GM23248 (cell line): ENCODE measurements around the gene C22orf39. TPM values are rescaled to one million over a fixed set of nuclear protein-coding genes. Genes with fewer than 3 reads are reported as not detected.
A peak's percentile ranks its signal among the peaks of the same experiment; 100 is the strongest.

Source experiments
- DNase-seq: peaks from one replicate; pipeline ENCODE4 v3.0.0-alpha.2; 2015
- H2AFZ ChIP-seq: fragments of 200-600 bp; sonication (generic); 2 replicates; pipeline ENCODE4 v1.6.1; 2016; ENCODE audit warnings: antibody characterized with exemption
- H3F3A ChIP-seq: fragments of 200-600 bp; sonication (generic); 2 replicates; pipeline ENCODE4 v1.6.1; 2016; ENCODE audit warnings: mild to moderate bottlenecking, antibody characterized with exemption, mixed run types; ENCODE audit not compliant: insufficient read depth
- H3K27ac ChIP-seq: fragments of 200-600 bp; sonication (generic); 2 replicates; pipeline ENCODE4 v1.5.1; 2016; ENCODE audit warnings: mild to moderate bottlenecking
- H3K27me3 ChIP-seq: fragments of 200-600 bp; sonication (generic); replicated peaks from 2 replicates; pipeline ENCODE4 v1.6.1; 2016; ENCODE audit warnings: mild to moderate bottlenecking; ENCODE audit not compliant: insufficient read depth
- H3K36me3 ChIP-seq: fragments of 200-600 bp; sonication (generic); 2 replicates; pipeline ENCODE4 v1.6.1; 2016; ENCODE audit warnings: low read depth, mild to moderate bottlenecking
- H3K4me1 ChIP-seq: fragments of 200-600 bp; sonication (generic); 2 replicates; pipeline ENCODE4 v1.6.1; 2016; ENCODE audit warnings: mild to moderate bottlenecking; ENCODE audit not compliant: insufficient read depth
- H3K4me2 ChIP-seq: fragments of 200-600 bp; sonication (generic); one replicate; pipeline ENCODE4 v1.6.1; 2016; ENCODE audit warnings: mild to moderate bottlenecking; ENCODE audit not compliant: unreplicated experiment
- H3K4me3 ChIP-seq: fragments of 200-600 bp; sonication (generic); 2 replicates; pipeline ENCODE4 v1.5.1; 2016; ENCODE audit warnings: mild to moderate bottlenecking
- H3K79me2 ChIP-seq: fragments of 200-600 bp; sonication (generic); 2 replicates; pipeline ENCODE4 v1.6.1; 2016; ENCODE audit warnings: mild to moderate bottlenecking; ENCODE audit not compliant: insufficient read depth
- H3K9ac ChIP-seq: fragments of 200-600 bp; sonication (generic); 2 replicates; pipeline ENCODE4 v1.6.1; 2016; ENCODE audit warnings: mild to moderate bottlenecking
- H3K9me2 ChIP-seq: fragments of 200-600 bp; sonication (generic); 2 replicates; pipeline ENCODE4 v1.6.1; 2016; ENCODE audit warnings: mixed run types, mild to moderate bottlenecking, moderate library complexity; ENCODE audit not compliant: insufficient read depth
- H3K9me3 ChIP-seq: fragments of 200-600 bp; sonication (generic); one replicate; pipeline ENCODE4 v1.6.1; 2017; ENCODE audit warnings: low read depth
- H4K20me1 ChIP-seq: fragments of 200-600 bp; sonication (generic); 2 replicates; pipeline ENCODE4 v1.6.0; 2016; ENCODE audit not compliant: insufficient read depth
- EZH2 ChIP-seq: fragments of 200-600 bp; sonication (generic); IDR thresholded peaks from 2 replicates; pipeline ENCODE4 v1.6.1; 2018; ENCODE audit warnings: antibody characterized with exemption, mild to moderate bottlenecking; ENCODE audit not compliant: insufficient read depth, poor library complexity, severe bottlenecking
- EZH2phosphoT487 ChIP-seq: fragments of 200-600 bp; sonication (generic); IDR thresholded peaks from 2 replicates; pipeline ENCODE4 v1.6.1; 2018; ENCODE audit warnings: antibody characterized with exemption, moderate library complexity, mild to moderate bottlenecking, low read depth; ENCODE audit not compliant: insufficient read depth
- WGBS, 2 experiments: methylation state at CpG; one replicate each; pipeline ENCODE4 v1.1.6; 2015 to 2017; ENCODE audit warnings: low lambda C conversion rate in 2 of 2, low coverage in 1 of 2; ENCODE audit errors: missing lambda C conversion rate in 2 of 2; 5-methylcytosine and 5-hydroxymethylcytosine counted together
- in situ Hi-C: fragments of 300-500 bp; cut with MboI; formaldehyde crosslinking; loops from 2 replicates; pipeline ENCODE4 v1.15.0; 2020
- polyA plus RNA-seq: library from polyadenylated mRNA; unstranded; fragments of >200 nt; fragmentation: Nextera tagmentation; extraction: Ambion mirVana; gene quantifications from 2 replicates; pipeline ENCODE4 v1.2.1, GENCODE V29; 2016
- total RNA-seq: library from RNA; depleted of rRNA; stranded (reverse); fragments of >200 nt; shearing (Covaris generic); gene quantifications from 2 replicates; pipeline ENCODE4 v1.2.3, GENCODE V29; 2014

Gene C22orf39
- total and polyA plus RNA-seq, 2 experiments from 2014 or later = 15.0 to 22.8 TPM

DNA sequence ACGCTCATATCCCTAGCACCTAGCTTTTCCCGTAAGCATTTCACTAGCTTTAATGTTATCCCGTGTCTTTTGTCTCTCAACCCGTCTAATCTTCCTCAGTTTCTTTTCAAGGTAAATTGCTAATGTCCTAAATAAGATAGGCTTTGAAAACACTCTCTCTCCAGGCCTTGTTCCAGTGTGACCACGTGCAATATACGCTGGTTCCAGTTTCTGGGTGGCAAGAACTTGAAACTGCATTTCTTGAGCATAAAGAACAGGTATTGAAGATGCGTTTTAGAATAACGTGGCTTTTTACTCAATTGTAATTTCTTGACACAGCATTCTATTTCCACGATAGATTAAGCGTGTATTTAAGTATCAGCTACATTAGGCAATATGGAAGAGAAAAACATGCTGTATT, 33.3 kb upstream of the C22orf39 start:
- Histone ChIP-seq H3K4me2 (no peak overlapping the region), H3K27me3 (no peaks in the 10 kb centered on the region), H2AFZ (0 out of 2 replicates have a peak overlapping the region, but pooled peaks have one; percentile 90), H3F3A (peaks cover 16% of the 10 kb centered on the region; the same call in 1 of the 2 replicates), H3K4me1 (peaks cover 21% of the 10 kb centered on the region), H3K36me3 (no peaks in the 10 kb centered on the region), H3K4me3 (peak overlapping the region; percentile 83), H3K9ac (peak overlapping the region; percentile 93), H4K20me1 (peaks cover 4% of the 10 kb centered on the region; the same call in 1 of the 2 replicates), H3K9me3 (no peaks in the 10 kb centered on the region), H3K9me2 (no peaks in the 10 kb centered on the region), H3K79me2 (peaks cover 43% of the 10 kb centered on the region), H3K27ac (no peak overlapping the region)
- DNase-seq = no peak
- TF ChIP-seq EZH2phosphoT487 (no peak), EZH2 (no peak)
- 72 to 74% methylated on average over 10 of the region's 10 CpGs for WGBS, 2 experiments
- in situ Hi-C loops = no loop called here

DNA sequence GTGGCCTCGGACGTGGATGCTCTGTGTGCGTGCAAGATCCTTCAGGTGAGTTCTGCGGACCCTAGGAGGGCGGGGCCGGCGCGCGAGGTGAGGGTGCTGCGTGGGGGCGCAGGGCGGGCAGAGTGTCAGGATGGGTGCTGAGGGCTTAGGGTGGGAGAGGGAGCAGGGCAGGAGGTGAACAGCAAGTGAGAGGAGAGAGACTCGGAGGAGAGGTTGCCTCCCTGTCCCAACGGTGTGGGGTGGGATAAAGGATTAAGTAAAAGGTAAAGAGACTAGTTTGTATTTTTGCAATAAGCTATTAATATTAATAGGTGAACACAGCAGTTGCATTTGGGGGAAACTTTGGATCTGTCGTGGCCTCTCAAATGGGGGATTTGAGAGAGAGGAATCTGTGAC, 32.7 kb upstream of the C22orf39 start:
- peaks cover 16% of the 10 kb centered on the region; the same call in 1 of the 2 replicates for H3F3A ChIP-seq
- H3K9me2 ChIP-seq = no peaks in the 10 kb centered on the region
- H3K4me3 ChIP-seq = peak overlapping the region; percentile 83
- H3K4me2 ChIP-seq = peak overlapping the region; percentile 56
- no peaks in the 10 kb centered on the region for H3K9me3 ChIP-seq
- H3K27me3 ChIP-seq = no peaks in the 10 kb centered on the region
- H3K36me3 ChIP-seq = no peaks in the 10 kb centered on the region
- peaks cover 4% of the 10 kb centered on the region; the same call in 1 of the 2 replicates for H4K20me1 ChIP-seq
- H3K27ac ChIP-seq = no peak overlapping the region
- TF ChIP-seq EZH2phosphoT487 (no peak), EZH2 (no peak)
- H3K9ac ChIP-seq = peak overlapping the region; percentile 93
- H3K79me2 ChIP-seq = peaks cover 49% of the 10 kb centered on the region
- H3K4me1 ChIP-seq = peaks cover 21% of the 10 kb centered on the region
- in situ Hi-C loops = no loop called here
- no peak for DNase-seq
- 1 to 6% methylated on average over 2 to 15 of the region's 15 CpGs for WGBS, 2 experiments
- peak overlapping the region; percentile 90 for H2AFZ ChIP-seq

DNA sequence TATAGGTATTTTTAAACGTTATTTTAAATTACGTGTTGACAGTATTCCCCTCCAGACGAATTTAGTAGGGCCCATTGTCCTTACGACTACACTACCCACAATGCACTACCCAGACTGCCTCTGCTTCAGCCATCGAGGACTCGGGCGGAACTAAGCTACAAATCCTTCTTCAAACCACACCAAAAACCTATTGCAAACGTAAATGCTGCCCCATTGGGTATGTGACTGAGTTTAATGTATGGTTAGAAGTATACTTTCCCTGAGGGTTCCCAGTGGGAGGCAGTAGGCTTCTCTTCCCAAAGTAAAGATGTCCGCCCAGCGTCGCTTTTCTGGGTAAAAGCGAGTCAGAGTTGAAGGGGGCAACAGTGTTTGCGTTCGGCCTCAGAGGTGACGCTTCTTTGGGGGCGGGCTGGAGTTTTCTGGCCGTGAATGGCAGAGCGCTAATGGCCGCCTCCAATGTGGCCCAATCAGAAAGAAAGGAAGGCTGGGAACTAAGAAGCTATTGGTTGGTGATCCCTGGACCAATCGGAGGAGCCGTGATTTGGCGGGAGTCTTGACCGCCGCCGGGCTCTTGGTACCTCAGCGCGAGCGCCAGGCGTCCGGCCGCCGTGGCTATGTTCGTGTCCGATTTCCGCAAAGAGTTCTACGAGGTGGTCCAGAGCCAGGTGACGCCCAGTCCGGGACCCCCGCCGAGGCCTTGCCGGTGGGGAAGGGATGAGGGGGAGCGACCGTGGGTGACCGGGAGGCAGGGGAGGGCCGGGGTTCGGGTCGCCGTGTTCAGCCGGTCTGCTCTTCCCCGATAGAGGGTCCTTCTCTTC, 32.1 kb upstream of the C22orf39 start, which contains the start of gene CDC45:
CDC45 (plus strand) TSS at position 566 of the 818 bp plus-strand sequence; CDS start at position 615, 49 bp downstream.
- Histone ChIP-seq H3K9me2 (no peaks in the 10 kb centered on the region), H3K9me3 (no peaks in the 10 kb centered on the region), H4K20me1 (peaks cover 4% of the 10 kb centered on the region; the same call in 1 of the 2 replicates), H3K4me1 (peaks cover 21% of the 10 kb centered on the region), H3K36me3 (0 out of 2 replicates have a peak, but pooled peaks cover 3% of the 10 kb centered on the region), H3K9ac (peak within 1 kb of the TSS; percentile 93), H3K27me3 (no peaks in the 10 kb centered on the region), H3F3A (peaks cover 16% of the 10 kb centered on the region; the same call in 1 of the 2 replicates), H2AFZ (peak within 1 kb of the TSS; percentile 90), H3K4me3 (peak within 1 kb of the TSS; percentile 83), H3K27ac (peak within 1 kb of the TSS; percentile 96), H3K4me2 (peak within 1 kb of the TSS; percentile 99), H3K79me2 (peaks cover 55% of the 10 kb centered on the region)
- WGBS, 2 experiments = 0 to 1% methylated on average over 42 to 50 of the region's 50 CpGs
- TF ChIP-seq EZH2 = no peak
- TF ChIP-seq EZH2phosphoT487 = no peak
- in situ Hi-C loops = no loop called here
- DNase-seq = peak; percentile 99

DNA sequence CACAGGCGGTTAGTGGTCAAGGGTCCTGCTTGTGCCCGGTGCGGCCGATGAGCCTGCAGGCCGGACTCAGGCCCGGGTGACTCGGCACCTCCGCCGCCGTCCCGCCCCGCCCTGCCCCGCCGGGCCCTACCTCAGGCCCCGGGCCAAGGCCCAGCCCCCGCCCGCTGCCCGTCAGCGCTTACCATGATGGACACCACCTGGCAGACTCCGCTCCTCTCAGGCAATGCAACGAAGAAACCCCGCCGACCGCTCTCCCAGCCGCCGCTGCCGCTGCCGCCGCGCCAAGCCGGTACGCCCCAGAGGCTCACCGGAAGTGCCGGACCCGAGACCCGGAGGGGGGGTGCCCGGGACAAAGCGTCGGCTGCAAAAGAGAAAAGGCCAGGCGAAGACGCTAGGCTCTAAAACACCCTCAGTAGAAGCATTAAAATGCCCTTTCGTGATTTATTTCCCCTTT, 31.4 kb upstream of the C22orf39 start, which contains the start of gene UFD1:
UFD1 (minus strand) TSS at position 293 of the 454 bp plus-strand sequence; CDS start at position 185, 108 bp downstream.
- peak within 1 kb of the TSS; percentile 83 for H3K4me3 ChIP-seq
- no peaks in the 10 kb centered on the region for H3K9me3 ChIP-seq
- H3K27ac ChIP-seq = peak within 1 kb of the TSS; percentile 96
- no peaks in the 10 kb centered on the region for H3K27me3 ChIP-seq
- H3K4me1 ChIP-seq = peaks cover 20% of the 10 kb centered on the region
- H3K4me2 ChIP-seq = peak within 1 kb of the TSS; percentile 99
- no peak for TF ChIP-seq EZH2phosphoT487
- no peak for TF ChIP-seq EZH2
- 0 out of 2 replicates have a peak, but pooled peaks cover 5% of the 10 kb centered on the region for H3K36me3 ChIP-seq
- WGBS, 2 experiments = 1 to 2% methylated on average over 25 to 31 of the region's 42 CpGs
- in situ Hi-C loops = no loop called here
- H3K9ac ChIP-seq = peak within 1 kb of the TSS; percentile 93
- H3K79me2 ChIP-seq = peaks cover 61% of the 10 kb centered on the region
- H4K20me1 ChIP-seq = peaks cover 4% of the 10 kb centered on the region; the same call in 1 of the 2 replicates
- peaks cover 16% of the 10 kb centered on the region; the same call in 1 of the 2 replicates for H3F3A ChIP-seq
- peak within 1 kb of the TSS; percentile 90 for H2AFZ ChIP-seq
- no peaks in the 10 kb centered on the region for H3K9me2 ChIP-seq
- DNase-seq = peak; percentile 88
